Measurements from ENCODE around the gene UQCRHL.

UQCRHL gene

DNA sequence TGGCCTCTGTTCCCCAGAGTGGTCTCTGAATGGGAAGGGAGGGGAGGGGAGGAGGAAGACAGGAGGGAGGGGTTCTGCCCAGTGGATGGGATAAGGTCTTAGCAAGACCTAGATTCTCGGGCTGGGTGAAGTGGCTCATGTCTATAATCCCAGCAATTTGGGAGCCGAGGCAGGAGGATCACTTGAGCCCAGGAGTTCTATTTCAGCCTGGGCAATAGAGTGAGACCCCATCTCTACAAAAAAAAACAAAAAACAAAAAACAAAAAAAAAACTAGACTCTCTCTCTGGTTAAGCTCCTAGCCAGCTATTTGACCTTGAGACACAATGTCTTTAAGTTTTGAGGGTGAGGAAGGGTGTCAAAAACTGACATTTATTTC lies 11.4 kb downstream of the UQCRHL start:
- DNase-seq: no peak

DNA sequence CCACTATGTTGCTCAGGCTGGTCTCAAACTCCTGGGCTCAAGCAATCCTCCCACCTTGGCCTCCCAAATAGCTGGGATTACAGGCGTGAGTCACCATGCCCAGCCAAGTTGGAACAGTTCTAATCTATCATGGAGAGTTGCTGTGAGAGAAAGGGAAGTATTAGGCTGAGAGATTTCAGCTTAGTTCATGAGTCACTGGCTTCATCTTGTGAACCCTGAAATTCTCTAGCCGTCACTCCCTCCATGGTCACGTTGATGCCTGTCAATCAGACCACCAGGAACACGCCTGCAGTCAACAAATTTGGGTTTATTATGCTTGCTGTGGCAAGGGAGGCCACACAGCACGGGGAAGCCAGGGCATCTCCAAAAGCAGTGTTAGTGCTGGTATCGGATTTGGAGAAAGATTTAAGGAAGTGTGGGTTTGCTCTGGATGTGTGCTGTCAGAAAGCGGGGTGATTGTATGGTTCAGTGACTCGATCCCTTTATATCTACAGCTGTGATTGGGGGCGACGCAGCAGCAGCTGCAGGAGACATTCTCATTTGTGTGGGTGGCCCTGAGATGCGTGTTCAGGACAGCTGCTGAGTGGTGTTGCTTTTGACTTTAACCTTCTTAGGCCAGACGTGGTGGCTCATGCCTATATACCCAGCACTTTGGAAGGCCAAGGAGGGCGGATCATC lies 18.7 kb downstream of the UQCRHL start:
- no peak for DNase-seq

- no peak for DNase-seq
Measured at GRCh38 chr1:15786581-15786980, 20.9 kb downstream of the UQCRHL start.

- no peak for DNase-seq
Measured at GRCh38 chr1:15785683-15786082, 21.8 kb downstream of the UQCRHL start.

- no peak for DNase-seq
Measured at GRCh38 chr1:15777909-15778707, 29.3 kb downstream of the UQCRHL start.

- no peak for DNase-seq
Measured at GRCh38 chr1:15775706-15776105, 31.7 kb downstream of the UQCRHL start.

DNA sequence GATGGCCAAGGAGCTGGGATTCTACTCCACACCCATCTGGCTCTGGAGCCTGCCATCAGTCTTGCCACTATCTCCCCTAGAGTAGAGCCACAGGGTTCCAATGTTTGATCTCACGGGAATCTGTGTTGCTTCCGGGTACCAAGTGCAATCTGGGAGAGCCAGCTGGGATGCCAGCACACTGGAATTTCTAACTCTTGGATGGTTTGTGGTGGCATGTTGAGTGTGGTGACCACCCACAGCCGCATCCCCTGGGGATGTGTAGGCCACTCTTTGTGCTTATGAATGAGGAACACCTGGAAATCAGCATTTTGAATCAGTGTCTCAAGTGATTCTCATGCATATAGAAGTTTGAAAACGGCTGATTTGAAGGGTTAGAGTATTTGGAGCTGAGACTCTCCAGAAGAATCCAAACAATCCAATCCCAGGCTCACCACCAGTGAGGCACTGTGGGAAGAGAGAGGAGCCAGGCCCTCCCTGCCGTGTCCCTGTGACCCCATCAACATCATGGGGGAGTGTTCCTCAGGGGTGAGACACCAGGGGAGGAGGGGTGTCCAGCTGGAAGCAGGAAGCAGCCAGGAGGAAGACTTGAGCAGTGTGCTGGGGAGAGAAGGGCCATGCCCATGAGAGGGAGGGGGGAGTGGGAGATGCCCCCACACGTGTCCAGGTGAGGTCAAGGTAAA lies 35.5 kb downstream of the UQCRHL start:
- no peak for DNase-seq

GRCh38 chr1:15770313-15770962 lies 37.0 kb downstream of the UQCRHL start:
- no peak for DNase-seq

DNA sequence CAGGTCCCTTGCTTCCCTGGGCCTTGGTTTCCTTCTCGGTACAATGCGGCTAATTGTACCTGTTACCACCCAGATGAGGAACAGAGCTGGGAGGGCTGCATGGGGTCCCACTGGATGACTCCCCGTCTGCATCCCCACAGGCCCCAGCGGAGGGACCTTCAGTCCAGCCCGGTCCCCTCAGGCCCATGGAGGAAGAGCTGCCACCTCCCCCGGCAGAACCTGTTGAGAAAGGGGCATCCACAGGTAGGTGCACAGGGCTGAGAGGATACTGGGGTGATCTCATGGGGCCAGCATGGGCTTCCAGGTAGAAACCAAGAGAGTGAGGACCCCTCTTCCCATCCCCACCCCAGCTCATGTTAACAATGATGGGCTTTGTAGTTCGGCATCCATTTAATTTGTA lies 39.1 kb downstream of the UQCRHL start:
- DNase-seq: no peak

GRCh38 chr1:15767941-15768340 lies 39.5 kb downstream of the UQCRHL start:
- DNase-seq: no peak

DNA sequence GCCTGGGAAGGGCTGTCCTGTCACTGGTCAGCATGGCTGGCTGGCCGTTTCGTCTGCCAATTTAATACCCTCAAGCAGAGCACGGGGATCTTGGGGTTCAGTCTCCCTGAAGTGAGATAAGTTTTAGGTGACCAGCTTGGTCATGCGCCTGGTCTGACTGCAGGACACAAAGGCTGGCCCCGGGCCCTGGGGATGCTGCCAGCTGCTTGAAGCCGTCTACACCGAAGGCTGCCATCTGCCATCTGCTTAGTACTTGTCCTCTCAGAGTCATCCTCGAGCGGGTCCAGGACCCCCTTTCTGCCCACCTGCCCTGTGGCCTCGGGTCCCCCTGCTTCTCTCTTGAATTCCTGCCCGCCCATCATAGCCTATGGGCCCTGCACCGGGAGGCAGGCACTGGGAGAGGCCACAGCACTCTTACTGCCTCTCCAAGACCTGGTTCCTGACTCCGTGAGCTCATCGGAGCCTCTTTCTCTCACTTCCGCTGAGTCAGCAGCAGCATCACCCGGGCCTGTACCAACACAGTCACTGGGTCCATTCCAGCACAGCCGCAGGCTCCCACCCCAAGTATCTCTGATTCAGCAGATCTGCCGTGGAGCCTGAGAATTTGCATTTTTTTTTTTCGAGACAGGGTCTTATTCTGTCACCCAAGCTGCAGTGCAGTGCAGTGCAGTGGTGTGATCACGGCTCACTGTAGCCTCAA lies 41.8 kb downstream of the UQCRHL start:
- no peak for DNase-seq

DNA sequence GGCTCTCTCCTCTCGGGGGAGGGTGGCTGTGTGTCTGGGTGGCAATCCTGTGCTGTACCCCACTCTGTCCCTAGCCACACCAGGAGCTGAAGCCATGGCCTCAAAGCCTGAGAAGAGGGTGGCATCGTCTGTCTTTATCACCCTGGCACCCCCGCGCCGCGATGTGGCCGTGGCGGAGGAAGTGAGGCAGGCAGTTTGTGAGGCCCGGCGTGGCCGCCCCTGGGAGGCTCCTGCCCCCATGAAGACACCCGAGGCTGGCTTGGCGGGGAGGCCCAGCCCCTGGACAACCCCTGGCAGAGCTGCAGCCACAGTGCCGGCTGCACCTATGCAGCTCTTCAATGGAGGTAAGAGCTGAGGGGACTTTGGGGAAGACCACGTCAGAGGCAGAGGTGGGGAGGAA lies 42.6 kb downstream of the UQCRHL start:
- DNase-seq: no peak

- no peak for DNase-seq
Measured at GRCh38 chr1:15764269-15764764, 43.1 kb downstream of the UQCRHL start.

- no peak for DNase-seq
Measured at GRCh38 chr1:15762546-15762945, 44.9 kb downstream of the UQCRHL start.

DNA sequence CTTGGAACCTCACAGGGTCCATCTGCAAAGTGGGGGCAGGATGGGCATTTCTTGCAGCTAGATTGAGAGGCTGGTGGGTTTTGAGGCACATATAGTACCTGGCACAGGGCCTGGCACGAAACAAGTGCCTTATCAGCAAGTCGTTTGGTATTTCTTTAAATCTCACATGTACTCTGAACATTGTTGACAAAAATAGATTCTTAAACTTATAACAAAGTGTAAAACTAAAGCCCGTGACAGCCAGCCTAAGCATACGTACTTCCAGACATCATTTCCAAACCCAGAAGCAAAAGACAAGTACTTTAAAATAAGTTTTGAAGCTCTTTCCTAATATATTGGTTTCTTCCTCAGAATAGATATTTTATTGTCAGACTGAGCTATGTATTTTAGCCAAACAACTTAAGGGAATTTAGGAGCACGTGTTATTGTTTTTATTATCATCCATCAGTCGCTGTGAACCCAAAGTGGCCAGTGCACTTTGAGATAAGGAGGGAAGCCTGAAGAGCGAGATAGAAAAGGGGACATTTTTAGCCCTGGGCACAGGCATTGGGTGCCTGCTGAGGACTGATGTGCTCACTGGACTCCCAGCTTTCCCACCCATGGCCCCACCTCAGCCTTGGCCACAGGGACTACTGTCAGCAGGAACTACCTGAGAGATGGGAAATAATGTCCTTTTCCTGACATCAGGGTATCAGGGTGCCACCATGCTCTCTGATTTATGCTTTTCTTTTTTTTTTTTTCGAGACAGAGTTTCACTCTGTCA lies 45.9 kb downstream of the UQCRHL start:
- DNase-seq: no peak

- DNase-seq: no peak
Measured at GRCh38 chr1:15760520-15761211, 46.8 kb downstream of the UQCRHL start.

DNA sequence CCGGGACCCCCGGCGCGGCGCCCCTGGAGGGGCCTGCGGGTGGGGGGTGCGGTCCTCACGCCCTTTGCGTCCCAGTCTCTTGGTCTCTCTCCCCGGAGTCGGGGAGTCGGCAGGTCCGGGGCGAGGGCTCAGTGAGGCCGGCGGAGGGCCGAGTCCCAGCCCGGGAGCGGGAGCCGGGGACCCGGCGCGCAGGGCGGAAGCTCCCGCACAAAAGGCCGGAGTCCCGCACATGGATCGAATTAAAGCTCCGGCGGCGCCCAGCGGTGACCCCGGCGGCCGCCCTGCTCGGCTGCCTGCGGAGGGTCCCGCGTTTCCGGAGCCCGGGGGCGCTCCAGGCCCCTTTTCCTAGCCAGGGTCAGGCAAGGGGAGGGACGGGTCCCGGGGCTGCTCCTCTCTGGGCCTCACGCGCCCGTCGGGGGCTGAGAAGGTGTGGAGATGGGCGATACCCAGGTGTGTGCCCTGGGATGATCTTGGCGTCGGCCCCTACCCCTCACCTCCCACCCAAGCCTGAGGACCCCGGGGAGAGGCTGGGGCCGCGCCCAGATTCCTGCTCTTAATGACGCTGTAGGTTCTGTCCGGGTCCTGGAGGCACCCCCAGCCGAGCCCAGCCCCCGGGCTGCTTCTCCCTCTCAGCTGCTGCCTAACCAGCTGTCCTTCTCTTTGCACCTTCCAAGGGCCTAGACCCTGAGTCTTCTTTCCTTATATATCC lies 48.3 kb downstream of the UQCRHL start:
- no peak for DNase-seq

DNA sequence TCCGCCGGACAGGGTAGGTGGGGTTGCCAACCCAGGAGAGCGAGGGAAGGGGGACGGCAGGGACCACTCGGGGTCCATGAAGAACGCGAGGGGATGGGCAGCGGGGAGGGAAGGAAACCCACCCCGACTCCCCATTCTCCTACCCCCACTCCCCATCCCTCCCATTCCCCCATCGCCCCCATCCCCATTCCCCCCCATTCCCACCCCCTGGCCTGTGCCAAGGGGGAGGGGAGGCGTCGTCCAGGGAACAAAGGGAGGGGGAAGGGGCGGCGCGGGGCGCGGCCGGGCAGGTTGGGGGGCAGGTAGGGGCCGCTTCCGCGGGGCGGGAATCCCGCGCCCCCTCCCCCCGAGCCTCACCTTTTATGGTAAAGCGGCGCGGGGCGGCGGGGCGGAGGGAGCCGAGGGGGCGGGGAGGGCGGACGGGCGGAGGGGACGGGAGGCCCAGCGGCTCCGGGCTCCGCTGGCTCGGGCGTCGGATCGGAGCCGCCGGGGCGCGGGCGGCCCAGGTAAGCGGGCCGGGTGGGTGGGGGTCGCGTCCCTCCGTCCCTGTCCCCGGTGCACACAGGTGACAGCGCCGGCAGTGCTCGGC lies 49.0 kb downstream of the UQCRHL start, which contains the start of gene FBLIM1:
TSS of gene FBLIM1 (plus strand) at position 453 of the 589 bp plus-strand sequence. CDS start 6,189 bp downstream, outside the sequence.
- DNase-seq: no peak

DNA sequence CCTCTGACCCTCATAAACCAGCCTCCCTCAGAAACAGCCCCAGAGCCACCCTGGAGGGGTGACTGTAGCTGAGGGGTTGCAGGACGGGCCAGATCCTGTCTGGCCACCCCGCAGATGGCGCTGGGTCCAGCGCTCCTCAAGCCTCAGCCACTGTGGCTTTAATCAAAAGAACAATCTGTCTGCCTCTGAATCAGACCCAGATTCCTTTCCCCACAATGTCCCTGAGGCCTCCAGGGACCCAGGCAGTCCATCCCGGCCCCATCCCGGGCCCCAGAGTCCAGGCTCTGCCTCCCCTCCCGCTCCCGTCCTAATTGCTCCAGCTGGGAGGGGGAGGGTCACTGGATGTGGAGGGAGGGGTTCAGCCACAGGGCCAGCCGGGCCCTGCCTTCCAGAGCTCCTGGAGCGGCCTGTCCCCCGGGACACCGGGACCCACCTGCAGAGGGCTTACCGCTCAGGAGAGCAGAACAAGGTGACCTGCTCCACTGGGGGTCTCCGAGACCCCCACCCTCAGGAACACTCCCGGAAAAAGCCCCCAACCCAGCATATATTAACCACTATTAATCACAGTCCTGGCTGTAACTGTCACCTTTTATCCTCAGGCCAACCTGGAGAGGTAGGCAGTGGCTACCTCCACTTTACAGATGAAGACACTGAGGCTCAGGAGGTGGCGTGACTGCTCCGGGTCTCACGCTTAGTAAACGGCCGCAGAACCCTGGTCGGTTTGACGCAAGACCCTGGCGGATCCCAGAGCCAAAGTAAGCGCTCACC lies 49.7 kb downstream of the UQCRHL start:
- DNase-seq: no peak
